ENCODE data around the gene KRTAP20-3. TPM values are rescaled to one million over a fixed set of nuclear protein-coding genes. Genes with fewer than 3 reads are reported as not detected.

KRTAP20-3 gene
- total RNA-seq = not detected
- long read RNA-seq = 0 reads

GRCh38 chr21:30642564-30642963 is at the start of gene KRTAP20-3:
KRTAP20-3 (plus strand) TSS chr21:30642864.
- intact Hi-C loops (cut with DNase I) = no loop called here
- DNase-seq (ENCODE audit: low spot score) = no peak

- intact Hi-C loops (cut with DNase I) = no loop called here
- DNase-seq (ENCODE audit: low spot score) = no peak
Measured at GRCh38 chr21:30598802-30599201, 43.9 kb upstream of the KRTAP20-3 start, which contains the start of gene KRTAP6-2. KRTAP6-2 (minus strand) TSS chr21:30598902; CDS start chr21:30598874, 28 bp downstream.

GRCh38 chr21:30600787-30601186 is 41.9 kb upstream of the KRTAP20-3 start, which contains the start of gene KRTAP22-1:
KRTAP22-1 (plus strand) TSS chr21:30601087.
- DNase-seq (ENCODE audit: low spot score) = no peak
- intact Hi-C loops (cut with DNase I) = no loop called here

DNA sequence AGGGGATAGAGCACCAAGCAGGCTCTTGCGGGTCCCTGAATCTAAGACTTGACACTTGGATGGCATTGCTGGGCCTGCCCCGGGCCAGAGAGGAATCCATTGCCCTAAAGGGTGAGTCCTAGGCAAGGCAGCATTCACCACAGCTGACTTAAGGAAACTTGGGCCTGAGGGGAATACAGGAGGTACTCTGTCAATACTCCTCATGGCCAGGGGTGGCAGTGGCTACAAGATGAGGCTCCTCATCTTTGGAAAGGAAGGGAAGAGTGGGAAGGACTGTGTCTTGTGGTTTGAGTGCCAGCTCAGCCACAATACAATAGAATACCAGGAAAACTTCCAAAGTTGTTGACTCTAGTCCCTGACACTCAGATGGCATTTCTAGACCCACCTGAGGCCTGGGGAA is 36.7 kb upstream of the KRTAP20-3 start:
- intact Hi-C loops (cut with DNase I) = no loop called here

DNA sequence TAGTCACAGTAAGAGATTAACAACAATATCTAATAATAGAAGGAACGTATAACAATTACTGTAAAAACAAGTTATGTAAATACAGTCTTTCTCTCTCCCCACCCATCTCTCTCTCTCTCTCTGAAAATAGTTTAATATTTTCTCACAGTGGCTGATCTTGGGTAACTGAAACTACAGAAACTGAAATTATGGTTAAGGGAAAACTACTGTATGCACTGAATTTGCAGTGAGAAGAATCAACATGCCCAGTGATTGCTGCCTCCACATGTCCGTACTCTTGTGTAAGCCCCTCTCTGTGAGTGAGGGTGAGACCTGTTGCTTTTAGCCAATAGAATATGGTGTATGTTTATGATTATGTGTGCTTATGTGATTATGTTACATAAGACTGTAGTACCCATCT is 30.5 kb upstream of the KRTAP20-3 start:
- intact Hi-C loops (cut with DNase I) = no loop called here
- DNase-seq (ENCODE audit: low spot score) = no peak

More for the DNA sequence above, 36.7 kb upstream of the KRTAP20-3 start:
- DNase-seq (ENCODE audit: low spot score) = no peak

GRCh38 chr21:30613836-30614235 is 28.8 kb upstream of the KRTAP20-3 start, which contains the start of gene KRTAP6-1:
KRTAP6-1 (minus strand) TSS chr21:30613930; CDS start chr21:30613904, 26 bp downstream.
- intact Hi-C loops (cut with DNase I) = no loop called here
- no peak for DNase-seq (ENCODE audit: low spot score)

- intact Hi-C loops (cut with DNase I) = no loop called here
- DNase-seq (ENCODE audit: low spot score) = no peak
Measured at GRCh38 chr21:30615199-30615598, 27.5 kb upstream of the KRTAP20-3 start.

DNA sequence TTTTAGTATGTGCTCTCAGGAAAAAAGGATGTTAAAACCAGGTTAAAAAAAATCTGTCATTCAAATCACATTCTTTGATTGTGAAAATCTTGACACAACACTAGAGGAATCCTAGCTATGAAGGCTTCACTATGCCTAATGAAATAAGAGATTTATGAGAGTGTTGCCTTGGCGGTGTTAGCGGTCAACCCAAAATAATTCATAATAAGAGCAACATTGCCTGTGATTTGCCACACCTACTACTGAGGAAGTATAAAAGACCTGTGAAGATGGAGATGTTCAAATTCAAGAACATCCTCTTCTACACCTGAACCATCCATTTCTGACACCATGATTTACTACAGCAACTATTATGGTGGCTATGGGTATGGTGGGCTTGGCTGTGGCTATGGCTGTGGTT is 26.5 kb upstream of the KRTAP20-3 start, which contains the start of gene KRTAP20-1:
TSS of gene KRTAP20-1 (plus strand) at position 301 of the 400 bp plus-strand sequence. CDS start at position 331, 30 bp downstream.
- intact Hi-C loops (cut with DNase I) = no loop called here
- DNase-seq (ENCODE audit: low spot score) = no peak

DNA sequence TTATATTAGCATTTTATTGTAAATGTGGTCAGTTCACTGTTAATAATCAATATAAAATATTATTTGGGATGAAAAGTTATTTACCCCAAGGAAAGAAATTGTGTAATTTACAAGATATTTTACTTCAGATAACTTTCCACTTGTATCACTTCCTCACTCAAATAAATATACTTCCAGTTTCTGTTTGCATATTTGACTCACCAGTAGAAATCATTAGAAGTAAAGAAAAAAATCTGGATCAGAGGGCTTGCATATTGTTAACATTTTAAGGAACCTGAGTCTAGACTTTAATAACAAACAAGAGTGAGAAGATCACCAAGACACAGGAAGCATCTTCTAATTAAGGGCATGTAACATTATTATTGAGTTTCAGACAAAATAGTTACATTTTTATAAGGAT is 22.6 kb upstream of the KRTAP20-3 start:
- intact Hi-C loops (cut with DNase I) = no loop called here
- DNase-seq (ENCODE audit: low spot score) = no peak

DNA sequence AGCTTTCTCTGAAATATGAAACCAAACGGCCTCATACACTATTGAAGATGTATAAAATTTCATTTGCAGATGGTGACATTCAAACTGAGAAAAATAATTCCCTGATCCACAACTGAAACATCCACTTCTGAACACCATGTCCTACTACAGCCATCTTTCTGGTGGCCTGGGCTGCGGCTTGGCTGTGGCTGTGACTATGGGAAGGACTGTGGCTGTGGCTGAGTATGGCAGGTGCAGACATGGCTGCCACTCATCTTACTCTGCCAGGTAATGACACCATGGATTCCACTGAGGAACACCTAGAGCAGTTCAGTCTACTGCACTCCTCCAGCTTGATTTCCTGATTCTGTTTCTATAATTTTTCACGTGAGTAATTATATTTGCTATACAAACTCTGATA is 22.1 kb upstream of the KRTAP20-3 start, which contains the start of gene KRTAP20-4:
TSS of gene KRTAP20-4 (plus strand) at position 106 of the 400 bp plus-strand sequence.
- no peak for DNase-seq (ENCODE audit: low spot score)

DNA sequence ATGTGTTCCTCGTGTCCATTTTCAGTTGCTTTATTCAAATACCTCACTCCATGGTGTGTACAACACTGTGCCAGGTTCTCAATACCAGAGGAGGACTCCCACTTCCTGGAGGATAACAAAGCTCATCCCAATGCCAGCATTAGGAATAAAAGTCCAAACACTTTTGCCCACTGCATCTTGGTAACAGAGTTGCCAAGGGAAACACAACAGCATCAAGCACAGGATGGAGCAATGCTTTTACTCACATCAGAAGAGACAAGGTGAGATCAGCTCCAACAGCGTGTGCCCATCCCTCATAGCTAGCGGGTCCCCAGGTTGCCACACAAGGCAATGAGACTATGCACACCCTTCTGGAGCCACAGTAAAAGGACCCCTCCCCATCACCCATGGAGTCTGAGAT is 19.3 kb upstream of the KRTAP20-3 start:
- DNase-seq (ENCODE audit: low spot score) = no peak
- intact Hi-C loops (cut with DNase I) = no loop called here

More for the DNA sequence above, 22.1 kb upstream of the KRTAP20-3 start, which contains the start of gene KRTAP20-4:
- intact Hi-C loops (cut with DNase I) = no loop called here

GRCh38 chr21:30625449-30626165 is 17.1 kb upstream of the KRTAP20-3 start:
- intact Hi-C loops (cut with DNase I) = no loop called here
- no peak for DNase-seq (ENCODE audit: low spot score)

DNA sequence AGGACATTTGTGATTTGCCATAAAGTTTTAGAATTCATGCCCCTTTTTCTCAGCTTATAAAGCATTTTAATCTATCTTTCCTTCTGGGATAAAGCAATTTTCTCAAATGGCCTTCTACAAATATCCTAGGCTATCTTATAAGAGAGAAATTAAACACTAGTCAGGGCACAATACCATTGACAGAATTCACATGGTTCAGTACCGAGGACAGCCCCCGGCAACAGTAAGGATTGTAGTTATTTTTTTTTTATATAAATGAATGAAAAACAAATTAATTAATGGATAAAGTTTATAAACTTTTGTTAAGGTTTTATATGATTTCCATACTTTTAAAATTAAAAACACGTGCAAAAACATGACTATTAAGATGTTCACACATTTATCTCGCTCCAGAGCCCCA is 14.6 kb upstream of the KRTAP20-3 start:
- DNase-seq (ENCODE audit: low spot score) = no peak
- intact Hi-C loops (cut with DNase I) = no loop called here

- intact Hi-C loops (cut with DNase I) = no loop called here
- DNase-seq (ENCODE audit: low spot score) = no peak
Measured at GRCh38 chr21:30629200-30629599, 13.5 kb upstream of the KRTAP20-3 start.

DNA sequence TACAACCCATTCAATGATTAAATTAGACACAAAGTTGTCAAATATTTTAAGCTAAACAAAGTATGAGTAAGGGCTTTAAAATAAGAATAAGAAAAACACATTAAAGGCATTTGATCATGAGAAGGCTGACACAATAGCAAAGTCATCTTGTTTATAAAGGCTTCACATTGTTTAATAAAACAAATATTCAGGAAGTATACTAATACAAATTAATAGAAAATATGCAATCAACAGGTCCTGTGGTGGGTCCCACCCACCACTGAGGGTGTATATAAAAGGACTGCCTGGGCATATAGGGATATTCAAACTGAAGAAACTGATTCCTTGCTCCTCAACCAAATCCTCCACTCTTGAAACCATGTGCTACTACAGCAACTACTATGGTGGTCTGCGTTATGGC is 7.8 kb upstream of the KRTAP20-3 start, which contains the start of gene KRTAP20-2:
TSS of gene KRTAP20-2 (plus strand) at position 301 of the 400 bp plus-strand sequence. CDS start at position 359, 58 bp downstream.
- no peak for DNase-seq (ENCODE audit: low spot score)
- intact Hi-C loops (cut with DNase I) = no loop called here

DNA sequence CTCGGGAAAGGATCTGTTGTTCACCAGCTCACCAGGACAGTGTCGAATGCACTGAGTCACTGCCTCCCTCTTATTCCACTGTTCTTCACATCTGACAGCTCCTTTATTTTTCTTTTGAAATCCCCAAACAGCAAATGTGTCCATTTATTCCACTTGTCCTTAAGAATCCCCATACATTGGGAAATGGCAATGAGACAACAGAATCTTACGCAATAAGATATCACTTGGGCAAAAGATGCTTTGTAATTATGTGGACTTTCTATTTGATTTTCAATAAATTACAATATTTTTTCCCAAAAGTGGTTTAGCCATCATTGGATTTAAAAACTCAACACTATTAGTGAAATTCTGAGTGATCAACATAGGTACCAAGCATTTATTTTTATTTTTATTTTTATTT is 4.0 kb upstream of the KRTAP20-3 start:
- DNase-seq (ENCODE audit: low spot score) = no peak
- intact Hi-C loops (cut with DNase I) = no loop called here

DNA sequence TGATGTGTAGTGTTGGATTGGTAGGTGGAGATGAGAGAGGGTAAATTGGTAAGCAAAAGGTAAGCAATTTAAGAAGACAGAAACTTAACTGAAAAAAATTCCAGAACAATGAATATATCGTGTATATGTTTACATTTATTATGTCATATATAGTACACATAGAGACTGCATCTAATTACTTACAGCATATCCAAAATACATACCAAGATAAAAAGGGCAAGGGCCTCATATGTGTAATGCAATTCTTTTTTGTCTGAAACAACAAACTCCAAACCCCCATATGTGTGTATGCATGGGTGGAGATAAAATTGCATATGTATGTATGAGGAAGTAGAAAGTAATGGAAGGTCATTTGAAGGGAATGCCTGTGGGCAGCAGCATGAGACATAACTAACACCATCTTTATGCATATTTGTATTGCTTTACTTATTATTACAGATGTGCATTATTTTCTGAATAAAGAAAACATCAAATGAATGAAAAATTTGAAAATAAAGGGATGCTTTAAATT is 4.3 kb downstream of the KRTAP20-3 start:
- no peak for DNase-seq (ENCODE audit: low spot score)
- intact Hi-C loops (cut with DNase I) = no loop called here

DNA sequence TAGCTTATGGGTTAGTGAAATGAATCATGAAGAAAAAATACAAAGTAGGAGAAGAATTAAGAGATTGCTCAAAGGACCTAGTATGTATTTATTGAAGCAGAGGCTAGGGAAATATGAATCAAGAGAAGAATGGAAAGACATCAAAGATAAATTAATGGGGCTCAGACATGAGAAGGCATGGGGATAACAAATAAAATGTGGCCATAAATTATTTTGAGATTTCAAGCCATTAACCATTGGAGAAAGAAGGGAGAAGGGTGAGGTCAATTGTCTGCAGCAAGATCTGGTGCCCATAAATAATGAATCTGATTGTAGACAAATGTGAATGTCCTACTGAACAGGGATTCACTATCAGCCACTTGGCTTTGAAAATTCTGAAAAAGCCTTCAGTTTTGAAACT is 10.2 kb downstream of the KRTAP20-3 start:
- intact Hi-C loops (cut with DNase I) = no loop called here
- no peak for DNase-seq (ENCODE audit: low spot score)

GRCh38 chr21:30668776-30669175 is 26.1 kb downstream of the KRTAP20-3 start:
- DNase-seq (ENCODE audit: low spot score) = no peak
- intact Hi-C loops (cut with DNase I) = no loop called here

- intact Hi-C loops (cut with DNase I) = no loop called here
- no peak for DNase-seq (ENCODE audit: low spot score)
Measured at GRCh38 chr21:30672985-30673650, 30.5 kb downstream of the KRTAP20-3 start.
